SK-N-SH (cell line): ENCODE measurements around the gene SULT2A1. TPM values are rescaled to one million over a fixed set of nuclear protein-coding genes. Genes with fewer than 3 reads are reported as not detected.
A peak's percentile ranks its signal among the peaks of the same experiment; 100 is the strongest.
"Not testable (repeated sequence)": the region's sequence is repeated elsewhere in the genome, so short reads cannot be mapped to it uniquely, and the experiment has no call there.

Experiments
- CTCF ChIA-PET: fragments of 300-600, 350-600 bp; formaldehyde crosslinking; extraction: SDS; loops from one replicate; lab custom pipeline; 2021; lab: Yijun Ruan, JAX
- POLR2A ChIA-PET: fragments of 350-600 bp; sonication (Branson Sonifier 250); formaldehyde crosslinking; extraction: SDS; loops from one replicate; lab custom pipeline; 2020; ENCODE audit warnings: antibody characterized with exemption, inconsistent platforms; lab: Yijun Ruan, JAX
- DNase-seq: peaks from one replicate; pipeline ENCODE4 v3.0.0; 2012
- H2AFZ ChIP-seq: fragments of 200-600 bp; sonication (generic); 2 replicates; pipeline ENCODE4 v1.8.1; 2016; ENCODE audit warnings: antibody characterized with exemption, mild to moderate bottlenecking, low read depth
- H3F3A ChIP-seq: fragments of 200-600 bp; sonication (generic); replicated peaks from 2 replicates; pipeline ENCODE3; 2016; ENCODE audit warnings: antibody characterized with exemption, mild to moderate bottlenecking; ENCODE audit not compliant: insufficient read depth
- H3K27ac ChIP-seq, 2 experiments: fragments of 200-500 bp in 1 of 2; fragments of 200-600 bp in 1 of 2; sonication (Bioruptor generic) in 1 of 2; sonication (generic), shearing (Covaris generic) in 1 of 2; 2 replicates each; pipeline versions ENCODE4 v1.5.1 to v1.6.1; 2014 to 2016; ENCODE audit warnings: low read depth in 2 of 2, inconsistent platforms in 1 of 2, low read length in 1 of 2, mild to moderate bottlenecking in 1 of 2, mixed read lengths in 1 of 2
- H3K27me3 ChIP-seq: fragments of 200-600 bp; sonication (generic), shearing (Covaris generic); 2 replicates; pipeline ENCODE4 v1.6.1; 2016; ENCODE audit warnings: mixed run types; ENCODE audit not compliant: insufficient read depth
- H3K36me3 ChIP-seq, 2 experiments: fragments of 200-500 bp in 1 of 2; fragments of 200-600 bp in 1 of 2; sonication (Bioruptor generic) in 1 of 2; sonication (generic) in 1 of 2; replicated peaks in 1 of 2; 2 replicates each; pipeline versions ENCODE3 to v1.5.1; 2014 to 2016; ENCODE audit warnings: low read length in 1 of 2, mild to moderate bottlenecking in 1 of 2; ENCODE audit not compliant: insufficient read depth in 2 of 2, control insufficient read depth in 1 of 2
- H3K4me1 ChIP-seq, 2 experiments: fragments of 200-500 bp in 1 of 2; fragments of 200-600 bp in 1 of 2; sonication (Bioruptor generic) in 1 of 2; sonication (generic), shearing (Covaris generic) in 1 of 2; 2 replicates each; pipeline versions ENCODE4 v1.5.1 to v1.6.1; 2014 to 2016; ENCODE audit warnings: low read depth in 1 of 2, low read length in 1 of 2, mixed run types in 1 of 2; ENCODE audit not compliant: insufficient read depth in 2 of 2, control insufficient read depth in 1 of 2
- H3K4me2 ChIP-seq: fragments of 200-600 bp; sonication (generic), shearing (Covaris generic); 2 replicates; pipeline ENCODE4 v1.6.1; 2017; ENCODE audit warnings: mixed run types
- H3K4me3 ChIP-seq, 2 experiments: fragments of 200-500 bp in 1 of 2; fragments of 200-600 bp in 1 of 2; sonication (Bioruptor generic) in 1 of 2; sonication (generic), shearing (Covaris generic) in 1 of 2; 2 replicates each; pipeline versions ENCODE4 v1.5.1 to v1.8.1; 2014 to 2016; ENCODE audit warnings: low read depth in 2 of 2, inconsistent platforms in 1 of 2, low read length in 1 of 2, mild to moderate bottlenecking in 1 of 2, mixed read lengths in 1 of 2, moderate library complexity in 1 of 2
- H3K79me2 ChIP-seq: fragments of 200-600 bp; sonication (generic); 2 replicates; pipeline ENCODE4 v1.8.1; 2017; ENCODE audit warnings: mild to moderate bottlenecking; ENCODE audit not compliant: insufficient read depth
- H3K9ac ChIP-seq: fragments of 200-600 bp; sonication (generic); 2 replicates; pipeline ENCODE4 v1.6.1; 2017; ENCODE audit warnings: mixed run types
- H3K9me2 ChIP-seq: fragments of 200-600 bp; sonication (generic); 2 replicates; pipeline ENCODE4 v1.6.1; 2017; ENCODE audit warnings: mixed run types
- H3K9me3 ChIP-seq: fragments of 200-600 bp; sonication (generic); 2 replicates; pipeline ENCODE4 v1.6.1; 2017; ENCODE audit warnings: mixed run types, mild to moderate bottlenecking, moderate library complexity
- H4K20me1 ChIP-seq: fragments of 200-600 bp; sonication (generic); 2 replicates; pipeline ENCODE4 v1.6.1; 2017; ENCODE audit warnings: mild to moderate bottlenecking, mixed run types; ENCODE audit not compliant: insufficient read depth
- ELF1 ChIP-seq: IDR thresholded peaks from 2 replicates; pipeline ENCODE4 v1.4.0; 2012
- FOSL2 ChIP-seq: IDR thresholded peaks from 2 replicates; pipeline ENCODE4 v1.4.0; 2012; ENCODE audit warnings: low read depth, mild to moderate bottlenecking, moderate library complexity, borderline replicate concordance
- FOXM1 ChIP-seq: IDR thresholded peaks from 2 replicates; pipeline ENCODE4 v1.4.0; 2012; ENCODE audit warnings: low read depth, mild to moderate bottlenecking
- JUND ChIP-seq: IDR thresholded peaks from 2 replicates; pipeline ENCODE4 v1.4.0; 2012
- RAD21 ChIP-seq: IDR thresholded peaks from 2 replicates; pipeline ENCODE4 v1.6.1; 2012; ENCODE audit warnings: mild to moderate bottlenecking, low read length
- TAF1 ChIP-seq: IDR thresholded peaks from 2 replicates; pipeline ENCODE4 v1.6.1; 2012; ENCODE audit warnings: low read depth, mild to moderate bottlenecking, low read length, moderate library complexity, borderline replicate concordance
- TCF12 ChIP-seq: IDR thresholded peaks from 2 replicates; pipeline ENCODE4 v1.4.0; 2012
- TEAD4 ChIP-seq: IDR thresholded peaks from 2 replicates; pipeline ENCODE4 v1.4.0; 2012; ENCODE audit warnings: mild to moderate bottlenecking, borderline replicate concordance; ENCODE audit not compliant: insufficient read depth
- USF1 ChIP-seq: IDR thresholded peaks from 2 replicates; pipeline ENCODE4 v1.4.0; 2012; ENCODE audit warnings: low read depth, borderline replicate concordance
- YY1 ChIP-seq: IDR thresholded peaks from 2 replicates; pipeline ENCODE4 v1.4.0; 2012; ENCODE audit warnings: low read depth, mild to moderate bottlenecking
- WGBS: methylation state at CpG from one replicate; pipeline ENCODE4 v1.1.6; 2017; ENCODE audit warnings: low lambda C conversion rate; 5-methylcytosine and 5-hydroxymethylcytosine counted together
- polyA plus RNA-seq, 3 experiments: library from polyadenylated mRNA; depleted of rRNA; stranded (reverse); fragments of >200 nt; gene quantifications; 2 replicates each; pipeline ENCODE4 v1.2.3, GENCODE V29; 2012
- TF ChIP-seq, protein P1 (sequence below): fragments of 150-350 bp; IDR thresholded peaks from 2 replicates; pipeline ENCODE4 v1.6.1; 2017; ENCODE audit warnings: antibody characterized with exemption, low read length, low read depth, borderline replicate concordance
- TF ChIP-seq, protein P2 (sequence below): fragments of 200-600 bp; sonication (generic); IDR thresholded peaks from 2 replicates; pipeline ENCODE4 v1.6.1; 2017; ENCODE audit warnings: antibody characterized with exemption, mild to moderate bottlenecking, moderate library complexity

The SULT2A1 gene
- polyA plus RNA-seq, 1 of the 3 experiments (the other 2 are of a cell fraction) = not detected

- CTCF ChIA-PET = interaction anchor here (1.2 kb wide), 1 partner anchor 10 kb away, joined by 5 read pairs; no protein-coding TSS in a partner anchor
- TF ChIP-seq FOSL2 = peak; percentile 28; the same call in 1 of the 2 replicates
- TF ChIP-seq, all 33 proteins: peak for 1; not testable (repeated sequence) for 32
- H2AFZ ChIP-seq, H3K36me3 ChIP-seq, H3F3A ChIP-seq, H3K9ac ChIP-seq, H3K27ac ChIP-seq, H3K4me1 ChIP-seq, H3K9me2 ChIP-seq, H4K20me1 ChIP-seq, H3K4me2 ChIP-seq, H3K79me2 ChIP-seq, H3K9me3 ChIP-seq, DNase-seq, H3K4me3 ChIP-seq, POLR2A ChIA-PET: not testable (repeated sequence)
- 46% methylated on average over 9 of the region's 9 CpGs for WGBS
- peaks cover 28% of the 10 kb centered on the region; the same call in 1 of the 2 replicates for H3K27me3 ChIP-seq
These were observed 27.9 kb downstream of the SULT2A1 start for GRCh38 chr19:47858231-47858630.

- TF ChIP-seq YY1 = no peak
- TF ChIP-seq, protein P1, sequence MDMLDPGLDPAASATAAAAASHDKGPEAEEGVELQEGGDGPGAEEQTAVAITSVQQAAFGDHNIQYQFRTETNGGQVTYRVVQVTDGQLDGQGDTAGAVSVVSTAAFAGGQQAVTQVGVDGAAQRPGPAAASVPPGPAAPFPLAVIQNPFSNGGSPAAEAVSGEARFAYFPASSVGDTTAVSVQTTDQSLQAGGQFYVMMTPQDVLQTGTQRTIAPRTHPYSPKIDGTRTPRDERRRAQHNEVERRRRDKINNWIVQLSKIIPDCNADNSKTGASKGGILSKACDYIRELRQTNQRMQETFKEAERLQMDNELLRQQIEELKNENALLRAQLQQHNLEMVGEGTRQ = no peak
- TF ChIP-seq ELF1 = no peak
- TF ChIP-seq RAD21 = no peak
- TF ChIP-seq FOXM1 = no peak
- no peak for TF ChIP-seq TCF12
- TF ChIP-seq FOSL2 = no peak
- TF ChIP-seq, protein P2, sequence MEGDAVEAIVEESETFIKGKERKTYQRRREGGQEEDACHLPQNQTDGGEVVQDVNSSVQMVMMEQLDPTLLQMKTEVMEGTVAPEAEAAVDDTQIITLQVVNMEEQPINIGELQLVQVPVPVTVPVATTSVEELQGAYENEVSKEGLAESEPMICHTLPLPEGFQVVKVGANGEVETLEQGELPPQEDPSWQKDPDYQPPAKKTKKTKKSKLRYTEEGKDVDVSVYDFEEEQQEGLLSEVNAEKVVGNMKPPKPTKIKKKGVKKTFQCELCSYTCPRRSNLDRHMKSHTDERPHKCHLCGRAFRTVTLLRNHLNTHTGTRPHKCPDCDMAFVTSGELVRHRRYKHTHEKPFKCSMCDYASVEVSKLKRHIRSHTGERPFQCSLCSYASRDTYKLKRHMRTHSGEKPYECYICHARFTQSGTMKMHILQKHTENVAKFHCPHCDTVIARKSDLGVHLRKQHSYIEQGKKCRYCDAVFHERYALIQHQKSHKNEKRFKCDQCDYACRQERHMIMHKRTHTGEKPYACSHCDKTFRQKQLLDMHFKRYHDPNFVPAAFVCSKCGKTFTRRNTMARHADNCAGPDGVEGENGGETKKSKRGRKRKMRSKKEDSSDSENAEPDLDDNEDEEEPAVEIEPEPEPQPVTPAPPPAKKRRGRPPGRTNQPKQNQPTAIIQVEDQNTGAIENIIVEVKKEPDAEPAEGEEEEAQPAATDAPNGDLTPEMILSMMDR = no peak
- TF ChIP-seq TAF1 = no peak
- no peak for TF ChIP-seq TEAD4
- no peak for TF ChIP-seq USF1
- TF ChIP-seq JUND = no peak
- Histone ChIP-seq H3K9ac (no peak overlapping the region), H3K27ac (no peak overlapping the region), H3K27me3 (peaks cover 58% of the 10 kb centered on the region), H3K4me2 (no peak overlapping the region), H3K4me1 (no peaks in the 10 kb centered on the region), H3K36me3 (no peaks in the 10 kb centered on the region), H3K79me2 (no peaks in the 10 kb centered on the region), H4K20me1 (no peaks in the 10 kb centered on the region), H3K9me2 (no peaks in the 10 kb centered on the region), H3K9me3 (no peaks in the 10 kb centered on the region), H2AFZ (no peak overlapping the region), H3K4me3 (no peak overlapping the region), H3F3A (no peaks in the 10 kb centered on the region)
- WGBS = 31% methylated on average over 4 of the region's 4 CpGs
- CTCF ChIA-PET = interaction anchor here (2.4 kb wide), 1 partner anchor 15 kb away, joined by 7 read pairs; no protein-coding TSS in a partner anchor
- DNase-seq = no peak
- POLR2A ChIA-PET = no interaction called here
These were observed 31.7 kb downstream of the SULT2A1 start for GRCh38 chr19:47854459-47854858.
